ENCODE results near the gene STKLD1.
A peak's percentile ranks its signal among the peaks of the same experiment; 100 is the strongest.
"Not testable (repeated sequence)": the region's sequence is repeated elsewhere in the genome, so short reads cannot be mapped to it uniquely, and the experiment has no call there.

The STKLD1 gene

DNA sequence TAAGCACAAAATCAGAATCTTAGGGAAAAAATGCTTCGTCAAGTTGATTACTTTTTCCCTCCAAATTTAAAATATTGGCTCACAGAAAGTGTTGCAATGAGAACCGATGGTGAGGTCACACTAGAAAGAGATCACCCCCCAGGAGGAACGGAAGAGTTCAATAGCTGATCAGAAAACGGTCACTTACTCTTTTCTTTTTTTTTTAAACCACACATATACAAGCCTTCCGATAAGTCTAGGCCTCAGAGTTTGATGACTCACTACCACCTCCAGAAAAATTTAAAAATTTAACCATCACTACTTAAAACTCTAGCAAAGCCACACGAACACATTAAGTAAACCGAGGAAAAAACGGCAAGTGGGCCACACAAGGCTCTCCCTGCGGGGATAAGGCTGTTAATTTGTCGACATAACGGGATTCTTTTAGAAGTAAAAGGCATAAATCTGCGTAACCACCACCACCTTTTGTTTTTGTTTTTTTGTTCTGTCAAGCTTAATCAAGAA lies 1.5 kb upstream of the STKLD1 start:
- H3K4me3 ChIP-seq (ENCODE audit: low read length) = peak overlapping the region; percentile 90
- H3K27me3 ChIP-seq (ENCODE audit: control insufficient read depth, low read length) = peaks cover 5% of the 10 kb centered on the region; the same call in 1 of the 2 replicates
- H3K9me2 ChIP-seq (replicated peaks; ENCODE audit: control insufficient read depth, low read length) = no peaks in the 10 kb centered on the region
- H3K27ac ChIP-seq (ENCODE audit: low read depth, low read length) = peak overlapping the region; percentile 57
- TF ChIP-seq EZH2phosphoT487 (IDR thresholded peaks at IDR 0.05; ENCODE audit: borderline replicate concordance, low read length) = no peak
- TF ChIP-seq, protein P1, sequence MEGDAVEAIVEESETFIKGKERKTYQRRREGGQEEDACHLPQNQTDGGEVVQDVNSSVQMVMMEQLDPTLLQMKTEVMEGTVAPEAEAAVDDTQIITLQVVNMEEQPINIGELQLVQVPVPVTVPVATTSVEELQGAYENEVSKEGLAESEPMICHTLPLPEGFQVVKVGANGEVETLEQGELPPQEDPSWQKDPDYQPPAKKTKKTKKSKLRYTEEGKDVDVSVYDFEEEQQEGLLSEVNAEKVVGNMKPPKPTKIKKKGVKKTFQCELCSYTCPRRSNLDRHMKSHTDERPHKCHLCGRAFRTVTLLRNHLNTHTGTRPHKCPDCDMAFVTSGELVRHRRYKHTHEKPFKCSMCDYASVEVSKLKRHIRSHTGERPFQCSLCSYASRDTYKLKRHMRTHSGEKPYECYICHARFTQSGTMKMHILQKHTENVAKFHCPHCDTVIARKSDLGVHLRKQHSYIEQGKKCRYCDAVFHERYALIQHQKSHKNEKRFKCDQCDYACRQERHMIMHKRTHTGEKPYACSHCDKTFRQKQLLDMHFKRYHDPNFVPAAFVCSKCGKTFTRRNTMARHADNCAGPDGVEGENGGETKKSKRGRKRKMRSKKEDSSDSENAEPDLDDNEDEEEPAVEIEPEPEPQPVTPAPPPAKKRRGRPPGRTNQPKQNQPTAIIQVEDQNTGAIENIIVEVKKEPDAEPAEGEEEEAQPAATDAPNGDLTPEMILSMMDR (IDR thresholded peaks at IDR 0.05; ENCODE audit: low read depth, low read length, poor library complexity, severe bottlenecking) = no peak
- peaks cover 5% of the 10 kb centered on the region; the same call in 1 of the 2 replicates for H3F3A ChIP-seq (ENCODE audit: control insufficient read depth, insufficient read depth)
- no peaks in the 10 kb centered on the region for H3K9me3 ChIP-seq (ENCODE audit: control insufficient read depth, insufficient read depth, low read length)
- peaks cover 45% of the 10 kb centered on the region for H3K36me3 ChIP-seq (ENCODE audit: control insufficient read depth, low read length)
- peaks cover 27% of the 10 kb centered on the region for H4K20me1 ChIP-seq (ENCODE audit: control insufficient read depth, insufficient read depth, low read depth, low read length)
- H3K79me2 ChIP-seq (ENCODE audit: control insufficient read depth, low read length) = peaks cover 62% of the 10 kb centered on the region
- H3K4me1 ChIP-seq (ENCODE audit: control insufficient read depth, low read length) = peaks cover 61% of the 10 kb centered on the region
- H3K4me2 ChIP-seq (ENCODE audit: low read length) = peak overlapping the region; percentile 90

DNA sequence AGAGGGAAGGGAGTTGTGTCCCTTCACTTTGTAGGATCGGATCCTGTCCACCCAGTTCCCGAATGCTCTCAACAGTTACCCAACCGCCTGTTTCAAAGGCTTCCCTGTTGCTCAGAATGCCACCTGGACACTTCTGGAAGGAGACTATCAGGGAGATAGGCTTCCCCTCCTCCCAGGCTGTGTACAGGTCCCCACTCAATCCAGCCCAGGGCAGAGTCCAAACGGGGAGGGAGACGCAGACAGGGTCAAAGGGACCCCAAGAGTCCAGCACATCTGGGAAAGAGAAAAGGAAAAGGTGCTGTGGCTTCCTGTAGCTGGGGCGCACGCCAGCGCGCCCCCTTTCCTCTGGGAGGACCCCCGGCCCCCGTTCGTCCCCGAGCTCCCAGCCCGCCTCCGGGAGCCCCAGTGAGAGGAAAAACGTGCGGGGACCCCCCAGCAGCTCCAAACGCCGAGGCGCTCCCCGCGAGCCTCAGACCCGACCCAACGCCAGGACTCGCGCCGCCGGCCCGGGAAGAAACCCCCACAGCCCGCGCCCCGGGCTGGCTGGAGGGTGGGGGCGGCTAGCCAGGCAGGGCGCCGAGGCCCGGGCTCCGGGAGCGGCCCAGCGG lies 946 bp upstream of the STKLD1 start:
- H4K20me1 ChIP-seq (ENCODE audit: control insufficient read depth, insufficient read depth, low read depth, low read length) = peaks cover 22% of the 10 kb centered on the region
- H3K9me2 ChIP-seq (replicated peaks; ENCODE audit: control insufficient read depth, low read length) = no peaks in the 10 kb centered on the region
- H3K4me1 ChIP-seq (ENCODE audit: control insufficient read depth, low read length) = peaks cover 56% of the 10 kb centered on the region
- H3K9me3 ChIP-seq (ENCODE audit: control insufficient read depth, insufficient read depth, low read length) = no peaks in the 10 kb centered on the region
- H3K4me2 ChIP-seq (ENCODE audit: low read length) = peak overlapping the region; percentile 90
- peak overlapping the region; percentile 90 for H3K4me3 ChIP-seq (ENCODE audit: low read length)
- H3K27me3 ChIP-seq (ENCODE audit: control insufficient read depth, low read length) = peaks cover 5% of the 10 kb centered on the region; the same call in 1 of the 2 replicates
- peaks cover 57% of the 10 kb centered on the region for H3K79me2 ChIP-seq (ENCODE audit: control insufficient read depth, low read length)
- TF ChIP-seq, protein P1 (IDR thresholded peaks at IDR 0.05; ENCODE audit: low read depth, low read length, poor library complexity, severe bottlenecking) = peak; percentile 68
- no peak for TF ChIP-seq EZH2phosphoT487 (IDR thresholded peaks at IDR 0.05; ENCODE audit: borderline replicate concordance, low read length)
- H3K36me3 ChIP-seq (ENCODE audit: control insufficient read depth, low read length) = peaks cover 39% of the 10 kb centered on the region
- H3F3A ChIP-seq (ENCODE audit: control insufficient read depth, insufficient read depth) = peaks cover 5% of the 10 kb centered on the region; the same call in 1 of the 2 replicates
- peak overlapping the region; percentile 57 for H3K27ac ChIP-seq (ENCODE audit: low read depth, low read length)

DNA sequence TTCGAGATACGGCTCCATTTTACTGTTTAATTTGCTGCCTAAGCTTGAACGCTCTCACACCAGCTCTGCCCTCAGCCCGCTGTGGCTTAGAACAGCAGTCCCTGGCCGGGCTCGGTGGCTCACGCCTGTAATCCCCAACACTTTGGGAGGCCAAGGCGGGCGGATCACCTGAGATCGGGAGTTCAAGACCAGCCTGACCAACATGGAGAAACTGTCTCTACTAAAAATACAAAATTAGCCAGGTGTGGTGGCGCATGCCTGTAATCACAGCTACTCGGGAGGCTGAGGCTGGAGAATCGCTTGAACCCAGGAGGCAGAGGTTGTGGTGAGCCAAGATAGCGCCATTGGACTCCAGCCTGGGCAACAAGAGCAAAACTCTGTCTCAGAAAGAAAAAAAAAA lies 1.1 kb downstream of the STKLD1 start:
- not testable (repeated sequence) for H4K20me1 ChIP-seq (ENCODE audit: control insufficient read depth, insufficient read depth, low read depth, low read length); H3K27me3 ChIP-seq (ENCODE audit: control insufficient read depth, low read length); H3K4me3 ChIP-seq (ENCODE audit: low read length); H3F3A ChIP-seq (ENCODE audit: control insufficient read depth, insufficient read depth); H3K4me2 ChIP-seq (ENCODE audit: low read length); H3K27ac ChIP-seq (ENCODE audit: low read depth, low read length); H3K9me2 ChIP-seq (replicated peaks; ENCODE audit: control insufficient read depth, low read length); H3K9me3 ChIP-seq (ENCODE audit: control insufficient read depth, insufficient read depth, low read length)
- peaks cover 20% of the 10 kb centered on the region for H3K36me3 ChIP-seq (ENCODE audit: control insufficient read depth, low read length)
- H3K79me2 ChIP-seq (ENCODE audit: control insufficient read depth, low read length) = peaks cover 36% of the 10 kb centered on the region
- H3K4me1 ChIP-seq (ENCODE audit: control insufficient read depth, low read length) = peaks cover 35% of the 10 kb centered on the region

DNA sequence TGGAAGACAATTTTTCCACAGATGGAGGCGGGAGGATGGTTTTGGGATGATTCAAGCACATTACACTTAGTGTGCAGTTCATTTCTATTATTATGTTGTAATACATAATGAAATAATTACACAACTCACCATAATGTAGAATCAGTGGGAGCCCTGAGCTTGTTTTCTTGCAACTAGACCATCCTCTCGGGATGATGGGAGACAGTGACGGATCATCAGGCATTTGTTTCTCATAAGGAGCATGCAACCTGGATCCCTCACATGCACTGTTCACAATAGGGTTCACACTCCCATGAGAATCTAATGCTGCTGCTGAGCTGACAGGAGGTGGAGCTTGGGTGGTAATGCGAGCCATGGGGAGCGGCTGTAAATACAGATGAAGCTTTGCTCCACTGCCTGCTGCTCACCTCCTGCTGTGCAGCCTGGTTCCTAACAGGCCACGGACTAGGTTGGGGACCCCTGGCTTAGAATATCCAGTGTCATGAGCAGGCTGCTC lies 1.6 kb downstream of the STKLD1 start:
- Histone ChIP-seq H3K4me2 (ENCODE audit: low read length) (no peak overlapping the region), H3K9me3 (ENCODE audit: control insufficient read depth, insufficient read depth, low read length) (peaks cover 6% of the 10 kb centered on the region; the same call in 1 of the 2 replicates), H3K36me3 (ENCODE audit: control insufficient read depth, low read length) (peaks cover 16% of the 10 kb centered on the region), H3K27ac (ENCODE audit: low read depth, low read length) (no peak overlapping the region), H4K20me1 (ENCODE audit: control insufficient read depth, insufficient read depth, low read depth, low read length) (peaks cover 6% of the 10 kb centered on the region; the same call in 1 of the 2 replicates), H3K4me3 (ENCODE audit: low read length) (no peak overlapping the region), H3K79me2 (ENCODE audit: control insufficient read depth, low read length) (peaks cover 31% of the 10 kb centered on the region), H3K4me1 (ENCODE audit: control insufficient read depth, low read length) (peaks cover 30% of the 10 kb centered on the region), H3F3A (ENCODE audit: control insufficient read depth, insufficient read depth) (no peaks in the 10 kb centered on the region), H3K27me3 (ENCODE audit: control insufficient read depth, low read length) (peaks cover 5% of the 10 kb centered on the region; the same call in 1 of the 2 replicates), H3K9me2 (replicated peaks; ENCODE audit: control insufficient read depth, low read length) (no peaks in the 10 kb centered on the region)
- TF ChIP-seq, protein P1 (IDR thresholded peaks at IDR 0.05; ENCODE audit: low read depth, low read length, poor library complexity, severe bottlenecking) = no peak
- no peak for TF ChIP-seq EZH2phosphoT487 (IDR thresholded peaks at IDR 0.05; ENCODE audit: borderline replicate concordance, low read length)
